SK-N-MC (cell line): ENCODE results near the gene IL7R.
"Not testable (repeated sequence)": the region's sequence is repeated elsewhere in the genome, so short reads cannot be mapped to it uniquely, and the experiment has no call there.

Source experiments
- DNase-seq: peaks from one replicate; pipeline ENCODE4 v3.0.0-alpha.2; 2011; ENCODE audit warnings: low read depth, low spot score
- H3K27ac ChIP-seq: fragments of 200-600 bp; sonication (generic); 2 replicates; pipeline ENCODE4 v1.5.1; 2016; ENCODE audit warnings: mixed run types
- H3K36me3 ChIP-seq: fragments of 200-600 bp; sonication (generic); 2 replicates; pipeline ENCODE4 v1.6.1; 2017; ENCODE audit warnings: antibody characterized with exemption, low read length, mixed read lengths; ENCODE audit not compliant: insufficient read depth
- H3K4me3 ChIP-seq: fragments of 200-600 bp; sonication (generic); 2 replicates; pipeline ENCODE4 v1.5.1; 2016
- H3K9ac ChIP-seq: fragments of 200-600 bp; sonication (generic); 2 replicates; pipeline ENCODE4 v1.8.0; 2017; ENCODE audit warnings: mixed run types, mixed read lengths; ENCODE audit not compliant: insufficient read length
- H3K9me3 ChIP-seq: fragments of 200-600 bp; sonication (generic); 2 replicates; pipeline ENCODE4 v1.6.1; 2017; ENCODE audit warnings: low read depth, mild to moderate bottlenecking, antibody characterized with exemption, low read length, moderate library complexity, mixed read lengths
- EZH2 ChIP-seq: fragments of 200-600 bp; sonication (generic); IDR thresholded peaks from one replicate; pipeline ENCODE4 v1.6.1; 2017; ENCODE audit warnings: antibody characterized with exemption
- FOXP2 ChIP-seq: optimal IDR thresholded peaks from 2 replicates; pipeline ENCODE3; 2011; ENCODE audit warnings: mild to moderate bottlenecking, moderate library complexity; ENCODE audit not compliant: insufficient read depth; ENCODE audit errors: extremely low read length, control extremely low read depth
- POLR2AphosphoS5 ChIP-seq: IDR thresholded peaks from 2 replicates; pipeline ENCODE4 v1.6.1; 2012; ENCODE audit warnings: mild to moderate bottlenecking, low read depth, low read length, borderline replicate concordance

Gene IL7R

GRCh38 chr5:35886381-35886780 is 29.7 kb downstream of the IL7R start:
- TF ChIP-seq EZH2: no peak
- no peak for TF ChIP-seq POLR2AphosphoS5
- no peak for TF ChIP-seq FOXP2
- Histone ChIP-seq H3K9ac (no peak overlapping the region), H3K4me3 (no peak overlapping the region), H3K36me3 (no peaks in the 10 kb centered on the region), H3K27ac (no peak overlapping the region), H3K9me3 (no peaks in the 10 kb centered on the region)
- no peak for DNase-seq

- DNase-seq: no peak
- Histone ChIP-seq H3K4me3 (no peak overlapping the region), H3K27ac (no peak overlapping the region), H3K36me3 (no peaks in the 10 kb centered on the region), H3K9me3 (no peaks in the 10 kb centered on the region), H3K9ac (no peak overlapping the region)
- TF ChIP-seq POLR2AphosphoS5 (no peak), FOXP2 (no peak), EZH2 (no peak)
Measured at GRCh38 chr5:35887321-35888100, 30.8 kb downstream of the IL7R start.

- no peak overlapping the region for H3K4me3 ChIP-seq
- DNase-seq: no peak
- no peak for TF ChIP-seq EZH2
- no peak for TF ChIP-seq POLR2AphosphoS5
- no peak for TF ChIP-seq FOXP2
- no peaks in the 10 kb centered on the region for H3K9me3 ChIP-seq
- no peaks in the 10 kb centered on the region for H3K36me3 ChIP-seq
- H3K27ac ChIP-seq: no peak overlapping the region
- no peak overlapping the region for H3K9ac ChIP-seq
Measured at GRCh38 chr5:35890021-35891020, 33.6 kb downstream of the IL7R start.

GRCh38 chr5:35892799-35893198 is 36.1 kb downstream of the IL7R start:
- H3K4me3 ChIP-seq, DNase-seq, H3K9ac ChIP-seq, H3K36me3 ChIP-seq, H3K9me3 ChIP-seq, H3K27ac ChIP-seq: not testable (repeated sequence)

GRCh38 chr5:35894131-35894530 is 37.4 kb downstream of the IL7R start:
- Histone ChIP-seq H3K9me3 (no peaks in the 10 kb centered on the region), H3K36me3 (no peaks in the 10 kb centered on the region), H3K9ac (no peak overlapping the region), H3K4me3 (no peak overlapping the region), H3K27ac (no peak overlapping the region)
- DNase-seq: no peak
- TF ChIP-seq FOXP2: no peak
- no peak for TF ChIP-seq EZH2
- no peak for TF ChIP-seq POLR2AphosphoS5

- TF ChIP-seq EZH2 (no peak), FOXP2 (no peak), POLR2AphosphoS5 (no peak)
Measured at GRCh38 chr5:35898952-35899660, 42.4 kb downstream of the IL7R start.

GRCh38 chr5:35899800-35900199 is 43.1 kb downstream of the IL7R start:
- TF ChIP-seq FOXP2 (no peak), POLR2AphosphoS5 (no peak), EZH2 (no peak)

More at GRCh38 chr5:35898952-35899660, 42.4 kb downstream of the IL7R start:
- no peak for DNase-seq
- Histone ChIP-seq H3K4me3 (no peak overlapping the region), H3K27ac (no peak overlapping the region), H3K9me3 (no peaks in the 10 kb centered on the region), H3K36me3 (no peaks in the 10 kb centered on the region), H3K9ac (no peak overlapping the region)

GRCh38 chr5:35900972-35901695 is 44.4 kb downstream of the IL7R start:
- no peak overlapping the region for H3K9ac ChIP-seq
- no peak for DNase-seq
- H3K27ac ChIP-seq: no peak overlapping the region
- no peaks in the 10 kb centered on the region for H3K36me3 ChIP-seq
- no peaks in the 10 kb centered on the region for H3K9me3 ChIP-seq
- H3K4me3 ChIP-seq: no peak overlapping the region
- TF ChIP-seq FOXP2 (no peak), EZH2 (no peak), POLR2AphosphoS5 (no peak)

More at GRCh38 chr5:35899800-35900199, 43.1 kb downstream of the IL7R start:
- no peaks in the 10 kb centered on the region for H3K36me3 ChIP-seq
- H3K27ac ChIP-seq: no peak overlapping the region
- H3K4me3 ChIP-seq: no peak overlapping the region
- H3K9ac ChIP-seq: no peak overlapping the region
- no peaks in the 10 kb centered on the region for H3K9me3 ChIP-seq
- no peak for DNase-seq
